ENCODE measurements around the gene TGFBR1. TPM values are rescaled to one million over a fixed set of nuclear protein-coding genes. Genes with fewer than 3 reads are reported as not detected.

TGFBR1 gene
- total and polyA plus RNA-seq, 2 donors (not counting 3 experiments of a cell fraction or from before 2014, with no cell fraction given) = 5.8 to 18.6 TPM

- intact Hi-C loops (cut with micrococcal nuclease) = no loop called here
- DNase-seq (ENCODE audit: low read depth, low spot score) = no peak
- Histone ChIP-seq H3K9ac (replicated peaks; ENCODE audit: extremely low read depth, insufficient read depth, low read length) (no peak overlapping the region), H3K9me3 (replicated peaks; ENCODE audit: control insufficient read depth, insufficient read depth, low read length) (no peaks in the 10 kb centered on the region), H3K4me2 (ENCODE audit: insufficient read depth, low read length) (no peak overlapping the region), H3K4me1 (ENCODE audit: control insufficient read depth, extremely low read depth, insufficient read depth, low read length) (no peaks in the 10 kb centered on the region), H3K27me3 (ENCODE audit: control insufficient read depth in 2 of 2, insufficient read depth in 2 of 2, low read length in 2 of 2) (peaks cover 4 to 5% of the 10 kb centered on the region in 2 experiments), H2AFZ (ENCODE audit: low read depth, low read length) (no peak overlapping the region), H3K27ac (ENCODE audit: insufficient read depth, low read depth, low read length) (no peak overlapping the region), H3K36me3 (ENCODE audit: control insufficient read depth in 2 of 2, extremely low read depth in 1 of 2, insufficient read depth in 2 of 2, low read length in 2 of 2) (no peaks in the 10 kb centered on the region), H3K79me2 (ENCODE audit: control insufficient read depth, insufficient read depth, low read length) (no peaks in the 10 kb centered on the region), H4K20me1 (replicated peaks; ENCODE audit: control insufficient read depth, extremely low read depth, insufficient read depth, low read length) (no peaks in the 10 kb centered on the region), H3K4me3 (replicated peaks in 1 of 3; ENCODE audit: insufficient read depth in 1 of 3, low read depth in 1 of 3, low read length in 3 of 3) (no peak overlapping the region), H3K9me1 (replicated peaks; ENCODE audit: control insufficient read depth, extremely low read depth, insufficient read depth, low read length) (no peaks in the 10 kb centered on the region)
- no TSS peak for BruUV-seq (replicated peaks)
- POLR2A ChIA-PET = no interaction called here
- dilution Hi-C loops (cut with MboI; ENCODE audit: extremely low pct_ligation_motif_present, low sequenced_read_pairs) = no loop called here
- FAIRE-seq = no peak
- TF ChIP-seq GATA2 (IDR thresholded peaks at IDR 0.05; ENCODE audit: insufficient read depth, insufficient read length, low read depth, low read length) = no peak
- TF ChIP-seq FOS (IDR thresholded peaks at IDR 0.05; ENCODE audit: borderline replicate concordance, insufficient read depth, low read length) = no peak
- TF ChIP-seq POLR2AphosphoS5 (IDR thresholded peaks at IDR 0.05; ENCODE audit: insufficient read depth, low read depth, low read length) = no peak
- TF ChIP-seq MYC (IDR thresholded peaks at IDR 0.05; ENCODE audit: low read depth, low read length) = no peak
- no peak for TF ChIP-seq JUN (IDR thresholded peaks at IDR 0.05; ENCODE audit: borderline replicate concordance, insufficient read depth, insufficient read length, low read depth)
- no peak for TF ChIP-seq MAX (IDR thresholded peaks at IDR 0.05; ENCODE audit: insufficient read depth, insufficient read length)
- TF ChIP-seq EZH2 (IDR thresholded peaks at IDR 0.05; ENCODE audit: borderline replicate concordance, low read depth, low read length, severe bottlenecking) = no peak
- no peak for TF ChIP-seq CTCF (IDR thresholded peaks at IDR 0.05; ENCODE audit: extremely low read depth in 1 of 2, insufficient read depth in 1 of 2, low read depth in 1 of 2, low read length in 2 of 2)
- no peak for TF ChIP-seq POLR2A (IDR thresholded peaks at IDR 0.05; ENCODE audit: low read depth, low read length)
- CTCF ChIA-PET = interaction anchor here (0.6 to 1.6 kb wide), 6 partner anchors 12 to 1050 kb away, joined by 3 to 4 read pairs (median 3); no protein-coding TSS in a partner anchor
These were observed 67.5 kb downstream of the TGFBR1 start for GRCh38 chr9:99172124-99173091.
